ENCODE measurements around the gene DDX41.
A peak's percentile ranks its signal among the peaks of the same experiment; 100 is the strongest.

DDX41 gene

GRCh38 chr5:177529247-177530203 is 12.8 kb upstream of the DDX41 start:
- DNase-seq (no peak), ATAC-seq (replicated peaks) (no peak)
- Mint-ChIP-seq H3K36me3 (ENCODE audit: insufficient read depth) (peaks cover 21% of the 10 kb centered on the region), H3K4me3 (no peak overlapping the region), H3K27ac (peak overlapping the region in 1 of 2 donors; percentile 30), H3K4me1 (ENCODE audit: low read depth in 2 of 2) (peaks cover 0 to 3% of the 10 kb centered on the region in 2 donors), H3K27me3 (no peaks in the 10 kb centered on the region), H3K9me3 (no peaks in the 10 kb centered on the region)

- H3K4me1 Mint-ChIP-seq (ENCODE audit: low read depth in 2 of 2), result peaks cover 0 to 3% of the 10 kb centered on the region in 2 donors
- DNase-seq, result no peak
- H3K9me3 Mint-ChIP-seq, result no peaks in the 10 kb centered on the region
- peaks cover 14% of the 10 kb centered on the region for H3K36me3 Mint-ChIP-seq (ENCODE audit: insufficient read depth)
- no peaks in the 10 kb centered on the region for H3K27me3 Mint-ChIP-seq
- ATAC-seq (replicated peaks), result no peak
- no peak overlapping the region for H3K4me3 Mint-ChIP-seq
- no peak overlapping the region for H3K27ac Mint-ChIP-seq
These were observed 11.9 kb upstream of the DDX41 start for GRCh38 chr5:177528631-177529030.

GRCh38 chr5:177527595-177527994 is 10.8 kb upstream of the DDX41 start:
- no peaks in the 10 kb centered on the region for H3K9me3 Mint-ChIP-seq
- no peak overlapping the region for H3K27ac Mint-ChIP-seq
- no peak overlapping the region for H3K4me3 Mint-ChIP-seq
- H3K36me3 Mint-ChIP-seq (ENCODE audit: insufficient read depth), result peaks cover 14% of the 10 kb centered on the region
- ATAC-seq (replicated peaks), result no peak
- peaks cover 0 to 5% of the 10 kb centered on the region in 2 donors for H3K4me1 Mint-ChIP-seq (ENCODE audit: low read depth in 2 of 2)
- no peak for DNase-seq
- no peaks in the 10 kb centered on the region for H3K27me3 Mint-ChIP-seq

- no peak for ATAC-seq (replicated peaks)
- DNase-seq, result no peak
- Mint-ChIP-seq H3K27me3 (no peaks in the 10 kb centered on the region), H3K9me3 (no peaks in the 10 kb centered on the region), H3K27ac (no peak overlapping the region), H3K4me3 (no peak overlapping the region), H3K4me1 (ENCODE audit: low read depth in 2 of 2) (peaks cover 2 to 5% of the 10 kb centered on the region in 2 donors), H3K36me3 (ENCODE audit: insufficient read depth) (peaks cover 14% of the 10 kb centered on the region)
These were observed 10.0 kb upstream of the DDX41 start for GRCh38 chr5:177526791-177527190.

- Mint-ChIP-seq H3K27me3 (no peaks in the 10 kb centered on the region), H3K4me1 (ENCODE audit: low read depth in 2 of 2) (peaks cover 8 to 10% of the 10 kb centered on the region in 2 donors), H3K36me3 (ENCODE audit: insufficient read depth) (peaks cover 17% of the 10 kb centered on the region), H3K9me3 (no peaks in the 10 kb centered on the region), H3K4me3 (no peak overlapping the region), H3K27ac (no peak overlapping the region)
- no peak for ATAC-seq (replicated peaks)
- no peak for DNase-seq
These were observed 9.4 kb upstream of the DDX41 start for GRCh38 chr5:177526191-177526590.

- H3K36me3 Mint-ChIP-seq (ENCODE audit: insufficient read depth), result peaks cover 14% of the 10 kb centered on the region
These were observed 8.3 kb upstream of the DDX41 start for GRCh38 chr5:177524941-177525655.

GRCh38 chr5:177524539-177524900 is 7.8 kb upstream of the DDX41 start:
- no peak overlapping the region for H3K4me3 Mint-ChIP-seq
- DNase-seq (no peak), ATAC-seq (replicated peaks) (no peak)
- no peaks in the 10 kb centered on the region for H3K27me3 Mint-ChIP-seq
- H3K36me3 Mint-ChIP-seq (ENCODE audit: insufficient read depth), result peaks cover 15% of the 10 kb centered on the region
- H3K9me3 Mint-ChIP-seq, result no peaks in the 10 kb centered on the region
- no peak overlapping the region for H3K27ac Mint-ChIP-seq
- H3K4me1 Mint-ChIP-seq (ENCODE audit: low read depth in 2 of 2), result peaks cover 23 to 24% of the 10 kb centered on the region in 2 donors

More at GRCh38 chr5:177524941-177525655, 8.3 kb upstream of the DDX41 start:
- Mint-ChIP-seq H3K9me3 (no peaks in the 10 kb centered on the region), H3K4me1 (ENCODE audit: low read depth in 2 of 2) (peaks cover 19 to 20% of the 10 kb centered on the region in 2 donors), H3K4me3 (no peak overlapping the region), H3K27me3 (no peaks in the 10 kb centered on the region), H3K27ac (peak overlapping the region in 1 of 2 donors; percentile 61)
- DNase-seq (no peak), ATAC-seq (replicated peaks) (no peak)

- Mint-ChIP-seq H3K4me1 (ENCODE audit: low read depth in 2 of 2) (peaks cover 24 to 28% of the 10 kb centered on the region in 2 donors), H3K36me3 (ENCODE audit: insufficient read depth) (peaks cover 17% of the 10 kb centered on the region), H3K4me3 (no peak overlapping the region), H3K27ac (peak overlapping the region in 1 of 2 donors; percentile 62), H3K9me3 (no peaks in the 10 kb centered on the region), H3K27me3 (no peaks in the 10 kb centered on the region)
- ATAC-seq (replicated peaks) (no peak), DNase-seq (no peak)
These were observed 7.2 kb upstream of the DDX41 start for GRCh38 chr5:177523711-177524538.

GRCh38 chr5:177520916-177521513 is 4.3 kb upstream of the DDX41 start:
- ATAC-seq (replicated peaks), result no peak
- Mint-ChIP-seq H3K9me3 (no peaks in the 10 kb centered on the region), H3K4me1 (ENCODE audit: low read depth in 2 of 2) (peaks cover 37 to 43% of the 10 kb centered on the region in 2 donors), H3K27ac (peak overlapping the region; percentile 18 to 66), H3K36me3 (ENCODE audit: insufficient read depth) (peaks cover 27% of the 10 kb centered on the region), H3K27me3 (no peaks in the 10 kb centered on the region), H3K4me3 (no peak overlapping the region)
- no peak for DNase-seq

- Mint-ChIP-seq H3K4me1 (ENCODE audit: low read depth in 2 of 2) (peaks cover 44 to 50% of the 10 kb centered on the region in 2 donors), H3K27ac (peak overlapping the region; percentile 18 to 66), H3K4me3 (no peak overlapping the region), H3K27me3 (no peaks in the 10 kb centered on the region), H3K36me3 (ENCODE audit: insufficient read depth) (peaks cover 24% of the 10 kb centered on the region), H3K9me3 (no peaks in the 10 kb centered on the region)
- no peak for ATAC-seq (replicated peaks)
- DNase-seq, result no peak
These were observed 3.5 kb upstream of the DDX41 start for GRCh38 chr5:177520271-177520670.

- ATAC-seq (replicated peaks) (no peak), DNase-seq (no peak)
- peak overlapping the region; percentile 31 to 66 for H3K27ac Mint-ChIP-seq
- no peaks in the 10 kb centered on the region for H3K9me3 Mint-ChIP-seq
- no peaks in the 10 kb centered on the region for H3K27me3 Mint-ChIP-seq
- peaks cover 46 to 54% of the 10 kb centered on the region in 2 donors for H3K4me1 Mint-ChIP-seq (ENCODE audit: low read depth in 2 of 2)
- H3K36me3 Mint-ChIP-seq (ENCODE audit: insufficient read depth), result peaks cover 26% of the 10 kb centered on the region
- H3K4me3 Mint-ChIP-seq, result no peak overlapping the region
These were observed 2.9 kb upstream of the DDX41 start for GRCh38 chr5:177519463-177520235.

GRCh38 chr5:177515580-177515979 is 1.2 kb downstream of the DDX41 start:
- Mint-ChIP-seq H3K27ac (peak overlapping the region in 1 of 2 donors; percentile 88), H3K36me3 (ENCODE audit: insufficient read depth) (peaks cover 38% of the 10 kb centered on the region), H3K4me1 (ENCODE audit: low read depth in 2 of 2) (peaks cover 40 to 48% of the 10 kb centered on the region in 2 donors), H3K9me3 (no peaks in the 10 kb centered on the region), H3K27me3 (no peaks in the 10 kb centered on the region), H3K4me3 (peak overlapping the region; percentile 87 to 93)
- DNase-seq (no peak), ATAC-seq (replicated peaks) (no peak)
